ENCODE data around the gene MRPL52.

MRPL52 gene

DNA sequence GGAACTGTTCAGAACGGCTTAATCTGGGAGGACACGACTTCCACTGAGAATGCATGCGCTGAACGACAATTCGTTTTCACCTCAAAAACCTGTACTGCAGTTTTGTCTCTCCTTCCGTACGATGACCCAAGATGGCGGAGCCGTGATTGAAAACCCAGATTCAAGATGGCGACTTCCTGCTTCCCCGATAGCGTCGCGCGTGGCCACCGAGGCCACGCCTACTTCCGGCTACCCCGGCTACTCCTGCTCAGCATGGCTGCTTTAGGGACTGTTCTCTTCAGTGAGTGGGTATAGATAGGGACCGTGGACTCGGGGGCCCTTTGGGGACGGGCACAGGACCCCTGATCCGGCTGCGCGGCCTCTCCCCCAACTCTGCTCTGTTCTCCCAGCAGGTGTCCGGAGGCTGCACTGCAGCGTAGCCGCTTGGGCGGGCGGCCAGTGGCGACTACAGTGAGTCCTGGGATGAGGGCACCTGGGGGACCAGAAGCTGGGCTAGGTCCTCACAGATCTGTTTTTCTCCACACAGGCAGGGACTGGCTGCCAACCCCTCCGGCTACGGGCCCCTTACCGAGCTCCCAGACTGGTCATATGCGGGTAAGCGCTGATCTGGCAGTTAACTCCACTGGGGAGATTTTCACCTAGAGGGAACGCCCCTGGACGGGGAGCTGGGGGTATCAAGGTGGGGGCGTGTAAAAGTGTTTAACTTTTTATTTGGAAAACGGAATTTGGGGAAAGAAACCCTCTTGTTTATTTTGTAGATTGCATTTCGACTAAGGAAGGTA, at the start of gene MRPL52:
Gene MRPL52 (plus strand): TSS at position 227 of the 782 bp plus-strand sequence. CDS start 26 bp downstream, at position 253.
- CTCF ChIA-PET, result interaction anchor here (0.7 to 2.5 kb wide), 17 partner anchors 8 to 342 kb away, joined by 3 to 22 read pairs (median 4); partner anchors contain the start of genes PRMT5 and REM2

DNA sequence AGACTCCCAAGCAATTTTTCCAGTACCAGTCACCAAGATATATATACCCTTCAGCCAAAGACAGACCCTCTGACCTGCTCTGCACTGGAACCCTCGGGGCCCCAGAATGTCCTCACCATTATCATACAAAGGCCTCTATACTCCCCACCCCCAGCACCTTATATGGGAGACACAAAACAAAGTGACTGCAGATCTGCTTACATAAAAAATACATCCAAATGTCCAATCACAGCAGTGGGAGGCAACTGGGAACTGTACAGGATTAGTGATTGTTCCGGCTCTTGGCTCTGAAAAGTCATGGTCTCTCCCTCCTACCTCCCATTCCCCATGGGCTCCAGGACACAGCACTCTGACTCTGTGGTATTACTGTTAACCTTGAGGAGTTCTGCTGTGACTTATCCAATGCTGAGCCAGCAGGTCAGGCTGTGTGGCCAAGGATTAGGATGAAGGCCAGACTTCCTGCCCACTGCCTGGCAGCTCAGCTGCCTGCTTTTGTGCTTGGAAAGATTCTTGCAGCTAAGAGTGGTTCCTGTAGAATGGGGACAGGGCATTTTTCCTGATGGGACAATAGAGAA, 49.5 kb upstream of the MRPL52 start:
- CTCF ChIA-PET, result interaction anchor here (1.6 kb wide), 1 partner anchor 10 kb away, joined by 8 read pairs; no protein-coding TSS in a partner anchor
- TF ChIP-seq, protein P1, sequence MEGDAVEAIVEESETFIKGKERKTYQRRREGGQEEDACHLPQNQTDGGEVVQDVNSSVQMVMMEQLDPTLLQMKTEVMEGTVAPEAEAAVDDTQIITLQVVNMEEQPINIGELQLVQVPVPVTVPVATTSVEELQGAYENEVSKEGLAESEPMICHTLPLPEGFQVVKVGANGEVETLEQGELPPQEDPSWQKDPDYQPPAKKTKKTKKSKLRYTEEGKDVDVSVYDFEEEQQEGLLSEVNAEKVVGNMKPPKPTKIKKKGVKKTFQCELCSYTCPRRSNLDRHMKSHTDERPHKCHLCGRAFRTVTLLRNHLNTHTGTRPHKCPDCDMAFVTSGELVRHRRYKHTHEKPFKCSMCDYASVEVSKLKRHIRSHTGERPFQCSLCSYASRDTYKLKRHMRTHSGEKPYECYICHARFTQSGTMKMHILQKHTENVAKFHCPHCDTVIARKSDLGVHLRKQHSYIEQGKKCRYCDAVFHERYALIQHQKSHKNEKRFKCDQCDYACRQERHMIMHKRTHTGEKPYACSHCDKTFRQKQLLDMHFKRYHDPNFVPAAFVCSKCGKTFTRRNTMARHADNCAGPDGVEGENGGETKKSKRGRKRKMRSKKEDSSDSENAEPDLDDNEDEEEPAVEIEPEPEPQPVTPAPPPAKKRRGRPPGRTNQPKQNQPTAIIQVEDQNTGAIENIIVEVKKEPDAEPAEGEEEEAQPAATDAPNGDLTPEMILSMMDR (IDR thresholded peaks at IDR 0.05; ENCODE audit: control extremely low read depth, extremely low read depth, low read depth, missing control alignments), result no peak
- POLR2A ChIA-PET, result no interaction called here
- DNase-seq (ENCODE audit: extremely low spot score), result no peak

More for the DNA sequence above, at the start of gene MRPL52:
- POLR2A ChIA-PET, result interaction anchor here (1.2 kb wide), 1 partner anchor 64 kb away, joined by 4 read pairs; the partner anchor contains the start of gene OXA1L
- TF ChIP-seq, protein P1 (IDR thresholded peaks at IDR 0.05; ENCODE audit: control extremely low read depth, extremely low read depth, low read depth, missing control alignments), result no peak
- DNase-seq (ENCODE audit: extremely low spot score), result peak; percentile 93

DNA sequence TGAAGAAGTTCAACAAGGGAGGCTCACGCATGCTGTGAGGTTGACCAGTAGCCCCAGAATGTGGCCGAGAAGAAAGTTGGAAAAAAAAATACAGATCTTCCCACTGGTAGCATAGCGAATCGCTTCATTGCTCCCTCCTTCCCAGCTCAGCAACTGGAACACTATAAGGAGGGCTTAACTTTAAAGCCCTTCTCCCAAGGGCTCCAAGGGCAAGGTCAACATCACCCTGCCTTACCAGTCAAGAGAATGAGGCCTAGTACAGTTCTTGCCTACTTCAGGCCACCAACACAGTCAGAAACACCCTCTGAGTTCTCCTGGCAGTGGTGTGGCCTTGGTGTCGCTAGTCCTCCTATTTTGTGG, 48.8 kb upstream of the MRPL52 start:
- no peak for DNase-seq (ENCODE audit: extremely low spot score)
- POLR2A ChIA-PET, result interaction anchor here (1.0 kb wide), 1 partner anchor 9 kb away, joined by 5 read pairs; no protein-coding TSS in a partner anchor
- CTCF ChIA-PET, result interaction anchor here (0.9 to 2.6 kb wide), 9 partner anchors 9 to 210 kb away, joined by 3 to 11 read pairs (median 4); no protein-coding TSS in a partner anchor
- TF ChIP-seq, protein P1 (IDR thresholded peaks at IDR 0.05; ENCODE audit: control extremely low read depth, extremely low read depth, low read depth, missing control alignments), result no peak

DNA sequence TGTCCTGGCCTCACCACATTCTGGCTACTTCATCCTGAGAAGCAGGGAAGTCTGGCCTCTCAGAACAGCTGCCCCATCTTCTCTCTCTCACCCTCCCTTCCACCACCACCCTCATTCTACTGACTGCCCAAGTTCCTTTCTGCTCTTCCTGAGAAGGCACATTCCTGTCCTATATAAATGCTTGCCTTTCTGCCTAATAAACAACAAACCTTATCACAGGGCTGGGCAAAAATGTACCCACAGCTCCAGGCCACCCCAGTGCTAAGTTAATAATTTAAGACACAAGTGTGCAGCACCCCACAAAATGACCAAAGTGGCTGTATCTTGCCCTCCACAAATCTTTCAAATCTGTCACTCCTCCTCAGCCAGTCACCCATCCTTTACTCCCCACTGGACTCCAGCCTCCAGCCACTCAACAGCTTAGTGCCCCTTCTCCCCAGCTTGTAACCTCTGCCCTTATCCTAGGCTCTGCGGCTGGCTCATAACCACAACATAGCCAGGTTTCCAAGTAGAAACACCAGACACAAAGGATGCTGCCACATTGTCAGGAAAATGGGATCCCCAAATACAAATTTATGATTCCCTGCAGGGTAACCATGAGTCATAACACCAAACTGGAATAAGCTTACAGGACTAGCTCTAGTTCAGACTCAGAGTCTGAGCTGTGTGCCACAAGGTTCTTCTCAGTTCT, 48.2 kb upstream of the MRPL52 start:
- CTCF ChIA-PET, result interaction anchor here (0.7 to 2.6 kb wide), 13 partner anchors 8 to 224 kb away, joined by 3 to 11 read pairs (median 4); no protein-coding TSS in a partner anchor
- TF ChIP-seq, protein P1 (IDR thresholded peaks at IDR 0.05; ENCODE audit: control extremely low read depth, extremely low read depth, low read depth, missing control alignments), result no peak
- DNase-seq (ENCODE audit: extremely low spot score), result no peak
- POLR2A ChIA-PET, result interaction anchor here (1.0 kb wide), 1 partner anchor 9 kb away, joined by 5 read pairs; no protein-coding TSS in a partner anchor

DNA sequence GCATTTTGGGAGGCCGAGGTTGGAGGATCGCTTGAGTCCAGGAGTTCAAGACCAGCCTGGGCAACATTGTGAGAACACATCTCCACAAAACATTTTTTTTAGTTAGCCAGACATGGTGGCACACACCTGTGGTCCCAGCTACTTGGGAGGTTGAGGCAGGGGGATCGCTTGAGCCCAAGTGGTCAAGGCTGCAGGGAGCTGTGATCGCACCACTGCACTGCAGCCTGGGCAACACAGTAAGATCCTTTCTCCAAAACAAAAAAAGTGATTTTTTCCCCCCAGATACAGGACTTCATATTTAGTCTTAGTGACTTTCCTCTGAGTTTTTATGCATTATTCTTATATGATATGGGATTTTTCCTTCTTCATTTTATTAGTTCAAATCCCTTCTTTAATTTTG, 43.0 kb upstream of the MRPL52 start:
- TF ChIP-seq, protein P1 (IDR thresholded peaks at IDR 0.05; ENCODE audit: control extremely low read depth, extremely low read depth, low read depth, missing control alignments), result no peak
- POLR2A ChIA-PET, result no interaction called here
- CTCF ChIA-PET, result no interaction called here
- no peak for DNase-seq (ENCODE audit: extremely low spot score)

DNA sequence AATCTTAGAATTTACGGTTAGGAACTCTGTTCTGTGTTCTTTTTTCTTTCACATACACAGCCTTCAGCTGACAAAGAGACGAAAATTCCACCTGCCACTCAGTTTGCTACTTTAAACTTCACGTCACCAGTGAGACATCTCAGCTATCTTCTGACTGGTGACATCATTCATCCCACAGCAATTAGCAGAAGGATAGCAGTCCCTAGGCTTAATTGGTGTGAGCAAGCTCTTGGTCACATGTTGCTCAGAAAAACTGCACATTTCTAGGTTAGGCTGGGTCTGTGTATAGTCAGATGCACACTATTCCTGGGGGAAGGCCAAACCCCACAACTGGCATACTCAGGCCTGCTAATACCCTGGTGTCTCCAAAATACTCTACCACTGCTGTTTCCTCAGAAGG, 38.4 kb upstream of the MRPL52 start:
- CTCF ChIA-PET, result interaction anchor here (0.6 to 2.0 kb wide), 6 partner anchors 10 to 190 kb away, joined by 3 to 7 read pairs (median 4); partner anchors contain the start of gene OXA1L

More for the DNA sequence above, 38.4 kb upstream of the MRPL52 start:
- TF ChIP-seq, protein P1 (IDR thresholded peaks at IDR 0.05; ENCODE audit: control extremely low read depth, extremely low read depth, low read depth, missing control alignments), result no peak
- no peak for DNase-seq (ENCODE audit: extremely low spot score)
- POLR2A ChIA-PET, result no interaction called here
